ENCODE data around the gene ACER3.

DNA sequence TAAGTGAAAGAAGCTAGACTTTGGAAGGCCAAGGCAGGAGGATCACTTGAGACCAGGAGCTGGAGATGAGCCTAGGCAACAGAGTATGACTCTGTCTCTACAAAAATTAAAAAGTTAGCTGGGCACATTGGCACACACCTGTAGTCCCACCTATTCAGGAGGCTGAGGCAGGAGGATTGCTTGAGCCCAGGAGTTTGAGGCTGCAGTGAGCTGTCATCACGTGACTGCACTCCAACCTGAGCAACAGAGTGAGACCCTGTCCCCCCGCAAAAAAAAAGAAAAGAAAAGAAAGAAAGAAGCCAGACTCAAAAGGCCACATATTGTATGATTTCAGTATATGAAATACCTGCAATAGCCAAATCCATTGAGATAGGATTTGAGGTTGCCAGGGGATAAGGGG is 198.2 kb downstream of the ACER3 start:
- TF ChIP-seq ZNF70 (CRISPR knock-in tag; IDR thresholded peaks at IDR 0.05) (no peak), ZFP3 (CRISPR knock-in tag; IDR thresholded peaks at IDR 0.05) (no peak), SNAI2 (CRISPR knock-in tag; IDR thresholded peaks at IDR 0.05) (no peak), PPARA (CRISPR knock-in tag; IDR thresholded peaks at IDR 0.05; ENCODE audit: borderline replicate concordance) (no peak), ZC3H10 (CRISPR knock-in tag; IDR thresholded peaks at IDR 0.05) (no peak), ZFP30 (CRISPR knock-in tag; IDR thresholded peaks at IDR 0.05) (no peak), BACH2 (CRISPR knock-in tag; IDR thresholded peaks at IDR 0.05; ENCODE audit: borderline replicate concordance) (no peak), RARB (CRISPR knock-in tag; IDR thresholded peaks at IDR 0.05) (no peak), ISL1 (CRISPR knock-in tag; IDR thresholded peaks at IDR 0.05) (no peak)
- TF ChIP-seq, protein P1, sequence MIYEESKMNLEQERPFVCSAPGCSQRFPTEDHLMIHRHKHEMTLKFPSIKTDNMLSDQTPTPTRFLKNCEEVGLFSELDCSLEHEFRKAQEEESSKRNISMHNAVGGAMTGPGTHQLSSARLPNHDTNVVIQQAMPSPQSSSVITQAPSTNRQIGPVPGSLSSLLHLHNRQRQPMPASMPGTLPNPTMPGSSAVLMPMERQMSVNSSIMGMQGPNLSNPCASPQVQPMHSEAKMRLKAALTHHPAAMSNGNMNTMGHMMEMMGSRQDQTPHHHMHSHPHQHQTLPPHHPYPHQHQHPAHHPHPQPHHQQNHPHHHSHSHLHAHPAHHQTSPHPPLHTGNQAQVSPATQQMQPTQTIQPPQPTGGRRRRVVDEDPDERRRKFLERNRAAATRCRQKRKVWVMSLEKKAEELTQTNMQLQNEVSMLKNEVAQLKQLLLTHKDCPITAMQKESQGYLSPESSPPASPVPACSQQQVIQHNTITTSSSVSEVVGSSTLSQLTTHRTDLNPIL (CRISPR knock-in tag; IDR thresholded peaks at IDR 0.05; ENCODE audit: low read depth) = no peak
- TF ChIP-seq, protein P2, sequence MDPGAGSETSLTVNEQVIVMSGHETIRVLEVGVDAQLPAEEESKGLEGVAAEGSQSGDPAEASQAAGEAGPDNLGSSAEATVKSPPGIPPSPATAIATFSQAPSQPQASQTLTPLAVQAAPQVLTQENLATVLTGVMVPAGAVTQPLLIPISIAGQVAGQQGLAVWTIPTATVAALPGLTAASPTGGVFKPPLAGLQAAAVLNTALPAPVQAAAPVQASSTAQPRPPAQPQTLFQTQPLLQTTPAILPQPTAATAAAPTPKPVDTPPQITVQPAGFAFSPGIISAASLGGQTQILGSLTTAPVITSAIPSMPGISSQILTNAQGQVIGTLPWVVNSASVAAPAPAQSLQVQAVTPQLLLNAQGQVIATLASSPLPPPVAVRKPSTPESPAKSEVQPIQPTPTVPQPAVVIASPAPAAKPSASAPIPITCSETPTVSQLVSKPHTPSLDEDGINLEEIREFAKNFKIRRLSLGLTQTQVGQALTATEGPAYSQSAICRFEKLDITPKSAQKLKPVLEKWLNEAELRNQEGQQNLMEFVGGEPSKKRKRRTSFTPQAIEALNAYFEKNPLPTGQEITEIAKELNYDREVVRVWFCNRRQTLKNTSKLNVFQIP (CRISPR knock-in tag; IDR thresholded peaks at IDR 0.05; ENCODE audit: borderline replicate concordance, low read depth) = no peak
- TF ChIP-seq, protein P3, sequence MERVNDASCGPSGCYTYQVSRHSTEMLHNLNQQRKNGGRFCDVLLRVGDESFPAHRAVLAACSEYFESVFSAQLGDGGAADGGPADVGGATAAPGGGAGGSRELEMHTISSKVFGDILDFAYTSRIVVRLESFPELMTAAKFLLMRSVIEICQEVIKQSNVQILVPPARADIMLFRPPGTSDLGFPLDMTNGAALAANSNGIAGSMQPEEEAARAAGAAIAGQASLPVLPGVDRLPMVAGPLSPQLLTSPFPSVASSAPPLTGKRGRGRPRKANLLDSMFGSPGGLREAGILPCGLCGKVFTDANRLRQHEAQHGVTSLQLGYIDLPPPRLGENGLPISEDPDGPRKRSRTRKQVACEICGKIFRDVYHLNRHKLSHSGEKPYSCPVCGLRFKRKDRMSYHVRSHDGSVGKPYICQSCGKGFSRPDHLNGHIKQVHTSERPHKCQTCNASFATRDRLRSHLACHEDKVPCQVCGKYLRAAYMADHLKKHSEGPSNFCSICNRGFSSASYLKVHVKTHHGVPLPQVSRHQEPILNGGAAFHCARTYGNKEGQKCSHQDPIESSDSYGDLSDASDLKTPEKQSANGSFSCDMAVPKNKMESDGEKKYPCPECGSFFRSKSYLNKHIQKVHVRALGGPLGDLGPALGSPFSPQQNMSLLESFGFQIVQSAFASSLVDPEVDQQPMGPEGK (CRISPR knock-in tag; IDR thresholded peaks at IDR 0.05; ENCODE audit: borderline replicate concordance) = no peak
- TF ChIP-seq, protein P4, sequence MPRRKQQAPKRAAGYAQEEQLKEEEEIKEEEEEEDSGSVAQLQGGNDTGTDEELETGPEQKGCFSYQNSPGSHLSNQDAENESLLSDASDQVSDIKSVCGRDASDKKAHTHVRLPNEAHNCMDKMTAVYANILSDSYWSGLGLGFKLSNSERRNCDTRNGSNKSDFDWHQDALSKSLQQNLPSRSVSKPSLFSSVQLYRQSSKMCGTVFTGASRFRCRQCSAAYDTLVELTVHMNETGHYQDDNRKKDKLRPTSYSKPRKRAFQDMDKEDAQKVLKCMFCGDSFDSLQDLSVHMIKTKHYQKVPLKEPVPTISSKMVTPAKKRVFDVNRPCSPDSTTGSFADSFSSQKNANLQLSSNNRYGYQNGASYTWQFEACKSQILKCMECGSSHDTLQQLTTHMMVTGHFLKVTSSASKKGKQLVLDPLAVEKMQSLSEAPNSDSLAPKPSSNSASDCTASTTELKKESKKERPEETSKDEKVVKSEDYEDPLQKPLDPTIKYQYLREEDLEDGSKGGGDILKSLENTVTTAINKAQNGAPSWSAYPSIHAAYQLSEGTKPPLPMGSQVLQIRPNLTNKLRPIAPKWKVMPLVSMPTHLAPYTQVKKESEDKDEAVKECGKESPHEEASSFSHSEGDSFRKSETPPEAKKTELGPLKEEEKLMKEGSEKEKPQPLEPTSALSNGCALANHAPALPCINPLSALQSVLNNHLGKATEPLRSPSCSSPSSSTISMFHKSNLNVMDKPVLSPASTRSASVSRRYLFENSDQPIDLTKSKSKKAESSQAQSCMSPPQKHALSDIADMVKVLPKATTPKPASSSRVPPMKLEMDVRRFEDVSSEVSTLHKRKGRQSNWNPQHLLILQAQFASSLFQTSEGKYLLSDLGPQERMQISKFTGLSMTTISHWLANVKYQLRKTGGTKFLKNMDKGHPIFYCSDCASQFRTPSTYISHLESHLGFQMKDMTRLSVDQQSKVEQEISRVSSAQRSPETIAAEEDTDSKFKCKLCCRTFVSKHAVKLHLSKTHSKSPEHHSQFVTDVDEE (CRISPR knock-in tag; IDR thresholded peaks at IDR 0.05) = no peak
- TF ChIP-seq, protein P5, sequence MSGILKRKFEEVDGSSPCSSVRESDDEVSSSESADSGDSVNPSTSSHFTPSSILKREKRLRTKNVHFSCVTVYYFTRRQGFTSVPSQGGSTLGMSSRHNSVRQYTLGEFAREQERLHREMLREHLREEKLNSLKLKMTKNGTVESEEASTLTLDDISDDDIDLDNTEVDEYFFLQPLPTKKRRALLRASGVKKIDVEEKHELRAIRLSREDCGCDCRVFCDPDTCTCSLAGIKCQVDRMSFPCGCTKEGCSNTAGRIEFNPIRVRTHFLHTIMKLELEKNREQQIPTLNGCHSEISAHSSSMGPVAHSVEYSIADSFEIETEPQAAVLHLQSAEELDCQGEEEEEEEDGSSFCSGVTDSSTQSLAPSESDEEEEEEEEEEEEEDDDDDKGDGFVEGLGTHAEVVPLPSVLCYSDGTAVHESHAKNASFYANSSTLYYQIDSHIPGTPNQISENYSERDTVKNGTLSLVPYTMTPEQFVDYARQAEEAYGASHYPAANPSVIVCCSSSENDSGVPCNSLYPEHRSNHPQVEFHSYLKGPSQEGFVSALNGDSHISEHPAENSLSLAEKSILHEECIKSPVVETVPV (CRISPR knock-in tag; IDR thresholded peaks at IDR 0.05) = no peak

Measured in SK-N-SH treated with all-trans-retinoic acid at 6 μM for 48 hours (cell line).